Stimulated activated CD8-positive, alpha-beta memory T cell treated with anti-CD3 and anti-CD28 coated beads, Interleukin-12 subunit alpha, Interleukin-12 subunit beta, amount 100 ng/mL, for 1 hour (primary cell): ENCODE measurements around the gene SARDH.
A peak's percentile ranks its signal among the peaks of the same experiment; 100 is the strongest.

Source experiments
- DNase-seq: peaks from one replicate; pipeline ENCODE4 v3.0.0-alpha.2; 2020; ENCODE audit warnings: low read depth

The SARDH gene

DNA sequence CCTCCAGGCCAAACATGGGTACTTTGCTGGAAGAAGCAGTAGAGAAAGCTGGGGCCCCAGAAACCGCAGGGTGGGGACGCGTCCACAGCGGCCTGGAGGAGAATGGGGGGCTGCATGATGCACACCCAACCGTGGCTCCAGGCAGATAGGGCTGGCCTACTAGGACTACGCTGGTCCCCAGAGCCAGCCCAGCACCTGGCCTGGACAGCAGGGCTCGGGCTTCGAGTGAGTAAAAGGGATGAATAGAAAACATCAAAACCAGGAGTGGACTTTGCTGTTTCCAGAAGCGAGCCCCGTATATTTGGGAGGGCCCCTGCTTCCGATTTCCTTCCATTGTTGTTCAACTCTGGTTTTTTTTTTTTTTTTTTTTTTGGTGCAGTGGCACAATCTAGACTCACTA lies 71.3 kb downstream of the SARDH start:
- no peak for DNase-seq

DNA sequence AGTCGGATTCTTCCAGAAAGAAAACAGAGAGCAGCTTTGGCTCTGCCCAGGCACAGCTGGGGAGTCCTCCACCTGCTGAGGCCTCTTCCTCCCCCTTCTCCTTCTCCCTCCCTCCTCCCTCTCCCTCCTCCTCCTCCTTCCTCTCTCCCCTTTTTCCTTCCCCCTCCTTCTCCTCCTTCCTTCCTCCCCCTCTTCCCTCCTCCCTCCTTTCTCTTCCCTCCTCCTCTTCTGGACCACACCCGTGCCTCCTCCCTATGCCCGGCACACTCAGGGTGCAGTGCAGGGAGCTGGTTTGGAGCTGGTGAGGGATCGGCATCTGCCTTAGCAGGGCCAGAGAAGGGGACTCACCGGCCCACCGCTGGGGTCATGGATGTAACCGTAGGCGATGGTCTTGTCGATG lies 71.8 kb downstream of the SARDH start:
- DNase-seq, result no peak

DNA sequence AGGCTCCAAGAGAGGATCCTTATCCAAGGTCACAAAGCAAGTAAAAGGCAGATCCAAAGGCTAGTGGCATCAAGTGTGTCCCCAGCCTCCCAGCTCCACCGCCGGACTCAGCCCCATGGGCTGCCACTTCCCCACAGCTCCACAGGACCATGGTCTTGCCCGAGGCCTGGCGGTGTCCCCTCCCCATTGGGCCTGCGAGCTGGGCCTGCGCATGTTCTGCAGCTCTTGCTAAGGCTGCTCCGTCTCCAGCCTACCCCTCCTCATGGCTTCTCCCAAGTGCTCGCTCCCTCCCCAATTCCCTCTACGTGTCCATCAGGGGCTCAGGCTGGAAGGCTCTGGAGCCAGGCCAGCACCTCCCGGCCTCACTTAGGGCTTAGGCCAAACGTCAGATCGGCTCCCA lies 72.6 kb downstream of the SARDH start:
- DNase-seq, result no peak

- no peak for DNase-seq
Observed at GRCh38 chr9:133665096-133665495, 73.1 kb downstream of the SARDH start.

DNA sequence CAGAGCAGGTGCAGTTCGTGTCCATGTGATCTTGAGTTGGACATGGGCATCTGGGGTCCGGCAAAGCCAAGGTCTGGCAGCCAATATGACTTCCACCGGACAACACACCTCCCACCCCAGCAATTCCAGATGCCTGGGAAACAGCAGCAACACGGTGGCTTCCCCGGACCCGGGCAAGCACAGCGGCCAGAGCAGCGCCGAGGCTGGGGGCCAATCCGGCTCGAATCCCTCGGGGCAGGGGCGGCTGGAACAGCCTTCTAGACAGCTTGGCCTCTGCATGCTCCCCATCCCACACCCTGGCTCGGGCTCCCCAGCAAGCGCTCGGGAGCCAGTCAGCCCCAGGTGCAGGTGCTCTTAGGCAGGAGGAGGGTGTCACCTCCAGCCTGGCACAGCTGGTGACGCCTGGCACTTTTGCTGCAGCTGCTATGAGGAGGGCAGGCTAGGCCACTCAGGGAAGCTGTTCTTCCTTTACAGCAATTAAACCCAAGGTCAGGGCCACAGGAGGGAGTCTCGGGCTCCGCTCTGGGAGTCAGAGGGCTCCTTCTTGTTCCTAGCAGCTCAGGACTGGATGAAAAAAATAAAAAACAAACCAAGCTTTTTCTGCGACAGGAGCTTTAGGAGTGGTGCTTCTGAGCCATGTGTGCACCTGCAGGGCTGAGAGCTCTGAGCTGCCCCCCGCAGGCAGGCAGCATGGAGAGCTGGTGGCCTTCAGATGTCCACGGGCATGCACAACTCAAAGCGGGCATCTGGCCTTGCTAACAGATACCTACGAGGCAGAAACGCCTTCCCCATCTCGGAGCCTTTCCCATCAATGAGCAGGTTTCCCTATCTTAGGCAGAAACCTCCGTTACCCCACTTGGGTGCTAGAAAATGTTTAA lies 73.7 kb downstream of the SARDH start:
- DNase-seq, result no peak

DNA sequence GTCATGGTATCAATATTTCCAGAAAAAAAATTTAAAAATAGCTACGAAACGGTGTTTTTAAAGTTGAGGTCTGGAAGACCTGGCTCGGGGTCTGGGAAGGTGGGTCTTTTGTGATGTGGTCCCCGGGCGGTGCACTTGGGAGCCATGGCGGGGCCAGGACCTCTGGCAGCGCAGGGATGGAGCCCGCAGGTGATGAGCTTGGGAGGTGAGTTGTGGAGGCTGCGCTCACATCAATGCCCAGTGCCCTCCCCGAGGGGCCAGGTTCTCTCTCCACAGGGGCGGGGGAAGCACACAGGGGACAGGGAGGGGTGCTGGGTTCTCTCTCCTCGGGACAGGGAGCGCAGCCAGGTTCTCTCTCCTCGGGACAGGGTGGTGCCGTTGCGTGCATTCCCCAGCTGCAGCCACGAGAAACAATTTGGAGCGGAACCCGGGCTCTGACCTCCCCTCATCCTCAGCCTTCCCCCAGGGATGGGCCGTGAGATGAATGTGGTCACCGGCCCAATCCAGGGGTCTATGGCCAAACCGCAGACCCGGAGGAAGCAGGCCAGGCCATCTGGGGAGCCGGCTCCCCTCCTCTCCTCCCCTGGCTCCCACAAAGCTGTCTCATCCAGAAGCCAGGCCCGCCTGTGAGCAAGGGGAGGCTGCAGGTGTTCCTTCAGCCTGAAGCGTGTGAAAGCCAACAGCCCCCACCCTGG lies 76.2 kb downstream of the SARDH start:
- DNase-seq, result no peak

DNA sequence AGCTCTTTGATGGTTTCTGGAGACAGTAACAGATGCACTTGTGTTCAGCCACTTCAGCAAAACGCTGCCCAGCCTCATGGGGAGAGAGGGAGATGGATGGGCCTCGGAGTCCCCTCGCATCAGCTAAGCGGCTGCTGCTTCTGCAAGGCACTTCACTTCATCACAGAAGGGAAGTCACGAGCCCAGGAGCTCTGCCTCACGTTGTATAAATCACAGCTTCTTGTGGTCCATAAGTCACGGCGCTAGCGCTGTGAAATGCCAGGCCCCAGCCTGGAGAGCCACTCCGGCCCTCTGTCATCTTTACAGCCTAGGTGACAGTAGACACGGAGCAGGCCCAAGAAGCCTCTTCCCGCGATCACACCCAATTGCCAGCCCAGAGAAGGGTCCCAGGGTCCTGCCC lies 78.6 kb downstream of the SARDH start:
- DNase-seq, result no peak

- no peak for DNase-seq
Observed at GRCh38 chr9:133658442-133659431, 79.4 kb downstream of the SARDH start.

- no peak for DNase-seq
Observed at GRCh38 chr9:133657120-133657661, 81.0 kb downstream of the SARDH start.

- DNase-seq, result peak; percentile 8
Observed at GRCh38 chr9:133656211-133657119, 81.7 kb downstream of the SARDH start.

GRCh38 chr9:133655701-133656100 lies 82.5 kb downstream of the SARDH start:
- no peak for DNase-seq

DNA sequence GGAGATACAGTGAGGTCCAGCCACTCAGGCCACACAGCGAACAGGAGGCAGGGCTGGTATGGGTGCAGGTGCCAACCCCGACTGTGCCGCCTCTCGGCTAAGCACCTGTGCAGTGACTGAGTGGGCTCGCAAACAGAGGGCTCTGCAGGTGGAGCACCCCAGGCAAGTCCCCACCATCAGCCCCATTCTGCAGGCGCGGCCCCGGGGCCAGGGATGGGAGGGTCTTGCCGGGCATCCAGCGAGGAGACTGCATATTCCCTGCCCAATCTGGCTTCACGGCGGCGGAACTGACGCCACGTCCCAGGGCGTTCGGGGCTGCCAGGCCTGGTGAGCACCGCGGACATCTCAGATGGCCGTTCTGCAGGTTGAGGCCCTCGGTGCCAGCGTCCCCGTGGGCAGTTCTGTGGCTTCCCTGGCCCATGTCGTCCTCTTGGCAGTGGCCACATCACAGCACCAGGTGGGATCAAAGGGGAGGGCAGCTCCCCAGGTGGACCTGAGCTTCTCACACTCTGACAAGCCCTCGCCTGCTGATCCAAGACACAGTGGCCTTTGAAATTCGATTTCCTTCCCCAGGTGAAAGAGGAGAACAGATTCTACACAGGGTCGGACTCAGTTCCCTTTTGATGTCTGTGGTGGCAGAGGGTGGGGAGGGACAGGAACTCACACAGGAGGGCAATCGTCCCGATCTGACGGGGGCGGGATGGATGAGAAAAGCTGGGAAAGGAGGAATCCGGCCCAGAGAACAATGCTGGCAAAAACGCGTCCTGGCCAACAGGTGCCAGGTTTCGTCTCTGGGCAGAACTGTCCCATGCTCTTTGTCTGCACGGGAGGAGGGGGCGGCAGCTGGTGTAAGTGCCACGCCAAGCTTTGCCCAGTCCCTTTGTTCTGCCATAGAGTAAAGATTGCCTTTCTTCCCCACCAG lies 83.2 kb downstream of the SARDH start:
- no peak for DNase-seq

DNA sequence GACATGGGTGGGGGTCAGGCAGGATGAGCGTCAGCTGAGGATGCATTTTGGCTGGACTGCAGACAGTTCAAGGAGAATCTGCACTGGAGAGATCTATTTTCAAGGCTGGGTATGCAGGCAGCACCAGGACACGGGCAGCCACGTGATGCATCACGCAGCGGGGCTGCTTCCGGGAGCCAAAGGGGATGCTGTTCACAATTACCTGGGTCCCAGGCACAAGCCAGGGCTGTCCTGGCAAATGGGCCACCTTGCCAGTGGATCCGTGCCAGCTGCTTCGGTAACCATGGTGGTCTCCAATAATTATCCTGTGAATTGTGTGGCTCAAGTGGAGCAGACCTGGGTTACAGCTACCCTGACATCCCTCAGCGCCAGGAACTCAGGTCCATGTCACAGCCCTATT lies 84.5 kb downstream of the SARDH start:
- no peak for DNase-seq

DNA sequence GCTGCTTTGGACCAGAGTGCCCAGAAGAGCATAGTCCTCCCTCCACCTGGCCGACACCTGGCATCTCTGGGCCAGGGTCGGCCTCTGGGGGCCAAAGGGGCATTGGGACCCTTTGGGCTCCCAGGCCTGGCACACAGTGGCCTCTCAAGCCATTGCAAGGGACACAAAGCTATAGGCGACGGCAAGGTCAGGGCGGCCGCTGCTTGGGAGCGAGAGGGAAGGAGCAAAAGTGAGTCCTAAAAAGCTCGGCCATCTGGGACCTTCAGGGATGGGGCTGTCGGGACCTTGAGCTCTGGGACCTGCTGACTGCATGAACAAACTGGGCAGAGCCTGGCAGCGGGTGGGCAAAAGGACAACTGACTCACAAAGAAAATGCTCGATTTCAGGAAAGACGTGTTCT lies 88.1 kb downstream of the SARDH start:
- DNase-seq, result no peak

DNA sequence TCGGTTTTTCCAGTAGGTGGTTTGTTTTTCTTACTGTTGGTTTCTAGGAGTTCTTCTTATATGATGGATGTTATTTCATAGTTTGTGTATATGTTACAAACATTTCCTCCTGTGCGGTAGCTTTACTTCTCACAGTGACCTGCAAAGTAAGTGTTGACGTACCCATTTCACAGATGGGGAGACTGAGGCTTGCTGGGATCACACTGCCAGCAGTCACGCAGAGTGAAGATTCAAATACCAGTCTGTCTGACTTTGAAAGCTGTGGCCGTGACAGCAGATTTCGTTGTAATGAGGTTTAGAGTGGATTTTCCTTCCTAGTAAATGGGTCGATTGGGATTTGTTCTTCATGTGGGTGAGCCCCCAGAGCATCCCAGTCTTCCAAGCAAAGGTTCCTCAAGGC lies 89.0 kb downstream of the SARDH start:
- no peak for DNase-seq

DNA sequence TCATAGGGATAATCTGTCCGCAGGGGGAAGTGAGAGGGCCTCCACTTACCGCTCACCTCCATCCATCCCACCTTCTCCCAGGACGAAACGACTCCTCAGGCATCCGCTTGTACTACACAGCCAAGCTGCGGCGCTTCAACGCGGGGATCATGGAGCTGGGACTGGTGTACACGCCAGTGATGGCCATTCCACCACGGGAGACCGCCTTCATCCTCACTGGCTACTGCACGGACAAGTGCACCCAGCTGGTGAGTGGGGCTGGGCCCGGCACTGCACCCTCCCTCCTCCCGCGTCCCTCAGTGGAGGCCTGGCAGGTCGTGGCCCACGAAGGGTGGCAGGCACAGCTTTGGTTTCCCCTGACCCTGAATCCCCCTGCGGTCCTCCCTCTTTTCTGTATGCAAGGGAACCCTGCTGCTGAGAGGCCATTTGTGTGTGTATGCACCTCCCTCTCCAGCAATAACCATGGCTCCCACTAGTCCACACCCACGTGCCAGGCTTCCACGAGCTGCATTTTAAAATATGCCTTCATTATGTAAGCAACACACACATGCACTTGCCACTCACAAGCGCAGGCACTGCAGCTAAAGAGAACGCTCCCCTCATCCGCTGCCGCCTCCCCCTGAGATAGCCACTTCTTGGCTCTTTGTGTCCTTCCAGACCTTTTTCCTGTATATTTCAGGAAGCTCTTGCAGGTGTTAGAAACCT lies 90.2 kb downstream of the SARDH start:
- DNase-seq, result no peak

GRCh38 chr9:133647148-133647547 lies 91.0 kb downstream of the SARDH start:
- no peak for DNase-seq

DNA sequence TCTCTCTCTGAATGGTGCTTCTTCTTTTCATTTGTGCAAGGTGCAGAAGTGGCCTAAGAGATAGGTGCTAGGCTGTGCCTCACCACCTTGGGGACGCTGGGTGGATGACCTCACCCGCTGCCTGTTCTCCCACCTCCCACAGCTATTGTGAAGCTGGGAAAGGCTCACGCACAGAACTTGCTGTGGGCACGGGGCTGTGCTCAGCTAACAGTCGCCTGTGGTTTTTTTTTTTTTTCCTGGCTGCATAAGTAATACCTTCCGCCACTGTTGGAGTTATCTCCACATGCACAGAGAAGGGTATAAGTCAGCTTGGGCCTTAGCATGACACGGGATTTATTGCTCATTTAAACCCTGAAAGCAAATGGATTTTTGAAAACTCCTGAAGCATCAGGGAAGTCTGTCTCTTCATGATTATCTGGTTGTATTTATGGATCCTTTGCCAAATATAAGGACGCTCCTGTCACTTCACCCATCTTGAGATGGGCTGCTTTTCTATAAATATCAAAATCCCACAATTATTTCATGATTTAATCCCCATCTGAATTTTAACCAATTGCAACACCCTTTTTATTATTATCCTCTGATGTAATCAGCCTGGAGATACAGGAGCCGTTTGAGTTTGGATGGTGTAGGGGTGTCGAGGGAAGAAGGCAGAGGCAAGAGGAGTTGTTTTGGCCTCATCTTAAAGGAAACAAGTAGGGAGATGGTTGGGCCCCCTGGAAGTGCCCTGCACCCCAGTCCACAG lies 93.0 kb downstream of the SARDH start:
- DNase-seq, result no peak
